Loucy (cell line): ENCODE measurements around the gene BCAM.

Experiments used
- H2AFZ ChIP-seq: fragments of 200-600 bp; sonication (generic); 2 replicates; pipeline ENCODE4 v1.6.0; 2016; ENCODE audit warnings: antibody characterized with exemption, mild to moderate bottlenecking, low read length, moderate library complexity
- H3F3A ChIP-seq: fragments of 200-600 bp; 2 replicates; pipeline ENCODE4 v1.6.0; 2016; ENCODE audit warnings: antibody characterized with exemption, low read depth, mild to moderate bottlenecking
- H3K27me3 ChIP-seq: fragments of 200-600 bp; sonication (generic); 2 replicates; pipeline ENCODE4 v1.6.1; 2014; ENCODE audit warnings: low read length, mild to moderate bottlenecking; ENCODE audit not compliant: insufficient read depth, poor library complexity, severe bottlenecking
- H3K36me3 ChIP-seq: fragments of 200-600 bp; sonication (generic); 2 replicates; pipeline ENCODE4 v1.6.1; 2016; ENCODE audit warnings: low read length; ENCODE audit not compliant: insufficient read depth
- H3K4me1 ChIP-seq: fragments of 200-600 bp; sonication (generic); 2 replicates; pipeline ENCODE4 v1.5.1; 2014; ENCODE audit warnings: low read length, mild to moderate bottlenecking; ENCODE audit not compliant: insufficient read depth, poor library complexity, severe bottlenecking
- H3K4me2 ChIP-seq: fragments of 200-600 bp; sonication (generic); 2 replicates; pipeline ENCODE4 v1.6.0; 2014; ENCODE audit warnings: antibody characterized with exemption, low read length, low read depth, mild to moderate bottlenecking; ENCODE audit not compliant: poor library complexity, severe bottlenecking
- H3K4me3 ChIP-seq: fragments of 200-600 bp; sonication (generic); 2 replicates; pipeline ENCODE4 v1.5.1; 2014; ENCODE audit warnings: low read length, mild to moderate bottlenecking, mixed read lengths; ENCODE audit not compliant: poor library complexity, severe bottlenecking
- H3K79me2 ChIP-seq: fragments of 200-600 bp; sonication (generic); 2 replicates; pipeline ENCODE4 v1.6.1; 2014; ENCODE audit warnings: low read length; ENCODE audit not compliant: insufficient read depth
- H3K9ac ChIP-seq: fragments of 200-600 bp; sonication (generic); 2 replicates; pipeline ENCODE4 v1.6.0; 2014; ENCODE audit warnings: mild to moderate bottlenecking, low read depth, low read length, moderate library complexity; ENCODE audit not compliant: poor library complexity, severe bottlenecking
- H3K9me2 ChIP-seq: fragments of 200-600 bp; sonication (generic); replicated peaks from 2 replicates; pipeline ENCODE4 v1.6.1; 2016; ENCODE audit warnings: low read depth, low read length, mixed read lengths
- H3K9me3 ChIP-seq: fragments of 200-600 bp; sonication (generic); 2 replicates; pipeline ENCODE4 v1.6.1; 2014; ENCODE audit warnings: mild to moderate bottlenecking, antibody characterized with exemption, low read length, low read depth; ENCODE audit not compliant: insufficient read depth
- H4K20me1 ChIP-seq: fragments of 200-600 bp; sonication (generic); 2 replicates; pipeline ENCODE4 v1.6.0; 2014; ENCODE audit warnings: antibody characterized with exemption, low read length, mild to moderate bottlenecking; ENCODE audit not compliant: insufficient read depth, poor library complexity, severe bottlenecking
- EZH2phosphoT487 ChIP-seq: fragments of 200-600 bp; IDR thresholded peaks from 2 replicates; pipeline ENCODE4 v1.6.1; 2018; ENCODE audit warnings: antibody characterized with exemption, mild to moderate bottlenecking, moderate library complexity, borderline replicate concordance
- TF ChIP-seq, protein P1 (sequence below): fragments of 200-600 bp; sonication (generic); conservative IDR thresholded peaks from 2 replicates; pipeline ENCODE4 v1.5.1; 2014; ENCODE audit warnings: mild to moderate bottlenecking, antibody characterized with exemption, low read length

BCAM gene

DNA sequence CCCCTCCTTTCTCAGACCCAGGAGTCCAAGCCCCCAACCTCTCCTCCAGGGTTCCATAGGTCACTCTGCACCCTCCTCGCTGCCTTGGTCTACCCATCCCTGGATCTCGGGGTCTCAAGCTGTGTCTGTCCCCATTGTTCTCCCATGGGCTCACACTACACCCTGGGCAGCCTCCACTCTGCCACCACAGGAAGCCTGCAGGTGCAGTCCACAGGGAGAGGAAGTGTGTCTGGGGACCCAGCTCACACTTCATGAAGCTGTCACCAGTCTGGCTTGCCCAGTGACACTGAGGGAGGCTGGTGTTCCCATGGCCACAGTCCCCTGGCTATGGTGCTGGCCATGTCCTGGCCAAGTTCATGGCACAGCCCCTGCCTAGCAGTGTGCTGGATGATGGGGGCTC lies 42.5 kb downstream of the BCAM start:
- Histone ChIP-seq H3K27me3 (no peaks in the 10 kb centered on the region), H3K36me3 (no peaks in the 10 kb centered on the region), H3F3A (no peaks in the 10 kb centered on the region), H3K9me3 (no peaks in the 10 kb centered on the region), H3K79me2 (no peaks in the 10 kb centered on the region), H4K20me1 (peaks cover 5% of the 10 kb centered on the region), H3K4me2 (peak overlapping the region; percentile 32), H3K4me3 (peak overlapping the region; percentile 17), H3K9ac (peak overlapping the region; percentile 33), H2AFZ (no peak overlapping the region), H3K9me2 (no peaks in the 10 kb centered on the region), H3K4me1 (peaks cover 33% of the 10 kb centered on the region)
- TF ChIP-seq, protein P1, sequence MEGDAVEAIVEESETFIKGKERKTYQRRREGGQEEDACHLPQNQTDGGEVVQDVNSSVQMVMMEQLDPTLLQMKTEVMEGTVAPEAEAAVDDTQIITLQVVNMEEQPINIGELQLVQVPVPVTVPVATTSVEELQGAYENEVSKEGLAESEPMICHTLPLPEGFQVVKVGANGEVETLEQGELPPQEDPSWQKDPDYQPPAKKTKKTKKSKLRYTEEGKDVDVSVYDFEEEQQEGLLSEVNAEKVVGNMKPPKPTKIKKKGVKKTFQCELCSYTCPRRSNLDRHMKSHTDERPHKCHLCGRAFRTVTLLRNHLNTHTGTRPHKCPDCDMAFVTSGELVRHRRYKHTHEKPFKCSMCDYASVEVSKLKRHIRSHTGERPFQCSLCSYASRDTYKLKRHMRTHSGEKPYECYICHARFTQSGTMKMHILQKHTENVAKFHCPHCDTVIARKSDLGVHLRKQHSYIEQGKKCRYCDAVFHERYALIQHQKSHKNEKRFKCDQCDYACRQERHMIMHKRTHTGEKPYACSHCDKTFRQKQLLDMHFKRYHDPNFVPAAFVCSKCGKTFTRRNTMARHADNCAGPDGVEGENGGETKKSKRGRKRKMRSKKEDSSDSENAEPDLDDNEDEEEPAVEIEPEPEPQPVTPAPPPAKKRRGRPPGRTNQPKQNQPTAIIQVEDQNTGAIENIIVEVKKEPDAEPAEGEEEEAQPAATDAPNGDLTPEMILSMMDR: no peak
- no peak for TF ChIP-seq EZH2phosphoT487

DNA sequence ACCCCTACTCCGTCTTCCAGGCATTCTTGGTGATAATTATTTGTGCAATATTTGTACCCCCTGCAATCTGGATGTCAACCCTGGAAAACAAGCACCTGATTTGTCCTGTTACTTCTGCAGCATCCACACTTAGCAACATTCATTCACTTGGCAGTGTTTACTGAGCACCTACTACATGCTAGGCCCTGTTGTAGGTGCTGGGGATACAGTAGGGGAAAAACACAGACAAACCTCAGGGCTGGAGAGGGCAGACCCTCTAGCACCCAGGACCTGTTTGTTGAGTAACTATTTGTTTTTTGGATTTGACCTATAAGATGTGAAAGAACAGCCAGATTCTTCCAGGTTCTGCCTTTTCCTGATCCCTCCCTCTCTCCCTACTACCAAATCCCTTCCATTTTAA lies 46.7 kb downstream of the BCAM start:
- H3K4me3 ChIP-seq: no peak overlapping the region
- no peak overlapping the region for H3K9ac ChIP-seq
- TF ChIP-seq, protein P1: no peak
- TF ChIP-seq EZH2phosphoT487: no peak
- no peaks in the 10 kb centered on the region for H3F3A ChIP-seq
- no peak overlapping the region for H3K4me2 ChIP-seq
- H3K36me3 ChIP-seq: no peaks in the 10 kb centered on the region
- no peak overlapping the region for H2AFZ ChIP-seq
- H3K27me3 ChIP-seq: no peaks in the 10 kb centered on the region
- no peaks in the 10 kb centered on the region for H4K20me1 ChIP-seq
- H3K79me2 ChIP-seq: no peaks in the 10 kb centered on the region
- H3K9me2 ChIP-seq: no peaks in the 10 kb centered on the region
- H3K9me3 ChIP-seq: no peaks in the 10 kb centered on the region
- H3K4me1 ChIP-seq: peaks cover 13% of the 10 kb centered on the region

DNA sequence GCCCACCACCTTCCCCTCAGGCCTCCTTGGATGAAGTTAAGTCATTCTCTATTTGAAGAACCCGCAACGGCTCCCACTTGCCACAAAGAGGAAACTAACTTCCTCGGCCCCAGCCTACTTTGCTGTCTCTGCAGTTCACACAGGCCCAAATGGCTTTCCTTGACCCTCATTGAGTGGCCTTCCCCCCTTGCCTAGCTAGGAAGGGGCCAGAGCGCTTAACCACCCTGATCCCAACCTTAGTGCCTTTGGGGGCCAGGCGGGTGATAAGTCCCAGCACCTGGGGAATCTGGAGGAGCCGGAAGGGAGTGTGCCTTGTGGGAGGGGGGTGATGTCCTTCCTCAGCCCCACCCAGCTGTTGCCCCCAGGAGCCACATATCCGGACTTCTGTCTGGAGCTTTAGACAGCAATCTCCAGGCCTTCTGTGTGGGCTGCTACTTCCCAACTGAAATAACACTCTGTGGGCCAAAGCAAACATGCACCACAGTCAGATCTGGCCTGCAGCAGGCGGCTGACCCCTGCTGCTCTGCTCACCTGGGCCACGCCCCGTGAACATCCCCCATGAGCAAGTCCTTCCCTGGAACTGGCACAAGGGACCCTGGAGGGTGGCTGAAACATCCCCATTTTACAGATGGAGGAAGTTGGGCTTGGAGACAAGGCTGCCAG lies 47.6 kb downstream of the BCAM start:
- TF ChIP-seq, protein P1: no peak
- no peak for TF ChIP-seq EZH2phosphoT487
- H3K9ac ChIP-seq: no peak overlapping the region
- H3K4me1 ChIP-seq: peaks cover 7% of the 10 kb centered on the region
- H4K20me1 ChIP-seq: no peaks in the 10 kb centered on the region
- no peaks in the 10 kb centered on the region for H3K79me2 ChIP-seq
- H3K4me3 ChIP-seq: no peak overlapping the region
- H3K9me2 ChIP-seq: no peaks in the 10 kb centered on the region
- H3K9me3 ChIP-seq: no peaks in the 10 kb centered on the region
- H2AFZ ChIP-seq: no peak overlapping the region
- no peaks in the 10 kb centered on the region for H3K36me3 ChIP-seq
- no peaks in the 10 kb centered on the region for H3K27me3 ChIP-seq
- H3F3A ChIP-seq: no peaks in the 10 kb centered on the region
- no peak overlapping the region for H3K4me2 ChIP-seq
